Inflammatory macrophage treated with lipopolysaccharide for 1 hour (primary cell): ENCODE measurements around the gene RASL10B.

ENCODE experiments used
- DNase-seq, 2 donors: peaks; one replicate each; pipeline ENCODE4 v3.0.0-alpha.2; 2020 to 2022

Gene RASL10B

DNA sequence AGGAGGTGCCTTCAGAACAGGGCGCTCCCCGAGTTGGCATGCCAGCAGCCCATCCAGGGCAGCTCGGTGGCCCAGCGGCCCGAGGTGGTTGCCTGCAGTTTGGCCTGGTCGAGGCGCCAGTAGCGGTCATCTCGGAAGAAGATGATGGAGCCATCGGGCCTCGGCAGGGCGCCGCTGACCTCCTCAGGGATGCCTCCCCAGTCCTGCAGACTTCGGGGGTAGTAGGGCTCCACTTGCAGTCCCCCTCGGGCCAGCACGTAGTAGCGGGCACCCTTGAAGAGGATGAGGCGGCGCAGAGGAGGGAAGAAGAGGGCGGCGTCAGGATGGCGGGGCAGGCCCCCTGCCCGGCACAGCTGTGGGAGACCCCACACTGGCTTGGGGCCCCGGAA is 35.0 kb downstream of the RASL10B start:
- no peak for DNase-seq

- DNase-seq, result peak in 1 of 2 donors; percentile 37
These were observed 35.6 kb downstream of the RASL10B start for GRCh38 chr17:35766903-35767510.

DNA sequence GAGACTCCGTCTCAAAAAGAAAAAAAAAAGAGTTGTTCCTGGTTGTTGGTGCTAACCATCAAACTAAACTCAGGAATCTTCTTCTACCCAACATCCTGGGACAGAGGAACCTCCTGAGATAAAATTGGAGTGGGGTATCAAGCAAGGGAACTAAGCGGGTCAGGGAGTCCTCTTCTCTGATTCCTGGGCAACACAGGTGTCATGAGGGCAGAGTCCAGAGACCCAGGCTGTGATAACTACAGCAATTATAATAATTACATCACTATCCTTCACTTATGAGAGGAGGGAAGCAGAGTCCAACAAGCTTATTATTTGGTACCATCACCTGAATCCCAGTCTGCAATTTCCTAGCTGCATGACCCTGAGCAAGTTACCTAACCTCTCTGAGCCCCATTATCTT is 37.4 kb downstream of the RASL10B start:
- DNase-seq, result no peak

DNA sequence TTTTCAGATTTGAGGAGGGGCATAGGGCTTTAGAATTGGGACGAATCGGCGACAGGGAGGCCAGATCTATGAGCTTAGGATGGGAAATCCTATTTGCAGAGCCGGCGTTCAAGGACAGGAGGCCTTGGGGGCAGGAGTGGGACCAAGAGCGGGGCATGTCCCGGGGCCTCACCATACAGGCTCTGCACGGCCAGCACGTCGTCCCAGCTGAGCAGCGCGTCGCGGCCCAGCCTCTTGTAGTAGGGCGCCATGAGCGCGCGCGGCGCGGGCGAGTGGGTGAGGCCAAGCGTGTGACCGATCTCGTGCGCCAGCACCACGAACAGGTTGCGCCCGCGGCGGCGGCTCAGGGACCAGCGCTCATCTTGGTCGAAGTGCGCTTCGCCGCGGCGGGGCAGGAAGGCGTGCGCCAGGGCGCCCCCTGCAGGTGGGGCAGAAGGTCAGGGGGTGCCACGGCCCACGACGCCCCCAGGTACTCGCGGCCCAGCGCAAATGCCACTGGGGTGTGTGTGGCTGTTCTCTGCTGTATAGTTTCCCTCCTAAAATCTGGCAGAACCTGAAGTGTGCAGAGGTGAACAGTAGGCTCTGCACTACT is 38.6 kb downstream of the RASL10B start:
- DNase-seq, result no peak

- no peak for DNase-seq
These were observed 41.7 kb downstream of the RASL10B start for GRCh38 chr17:35773129-35773528.

DNA sequence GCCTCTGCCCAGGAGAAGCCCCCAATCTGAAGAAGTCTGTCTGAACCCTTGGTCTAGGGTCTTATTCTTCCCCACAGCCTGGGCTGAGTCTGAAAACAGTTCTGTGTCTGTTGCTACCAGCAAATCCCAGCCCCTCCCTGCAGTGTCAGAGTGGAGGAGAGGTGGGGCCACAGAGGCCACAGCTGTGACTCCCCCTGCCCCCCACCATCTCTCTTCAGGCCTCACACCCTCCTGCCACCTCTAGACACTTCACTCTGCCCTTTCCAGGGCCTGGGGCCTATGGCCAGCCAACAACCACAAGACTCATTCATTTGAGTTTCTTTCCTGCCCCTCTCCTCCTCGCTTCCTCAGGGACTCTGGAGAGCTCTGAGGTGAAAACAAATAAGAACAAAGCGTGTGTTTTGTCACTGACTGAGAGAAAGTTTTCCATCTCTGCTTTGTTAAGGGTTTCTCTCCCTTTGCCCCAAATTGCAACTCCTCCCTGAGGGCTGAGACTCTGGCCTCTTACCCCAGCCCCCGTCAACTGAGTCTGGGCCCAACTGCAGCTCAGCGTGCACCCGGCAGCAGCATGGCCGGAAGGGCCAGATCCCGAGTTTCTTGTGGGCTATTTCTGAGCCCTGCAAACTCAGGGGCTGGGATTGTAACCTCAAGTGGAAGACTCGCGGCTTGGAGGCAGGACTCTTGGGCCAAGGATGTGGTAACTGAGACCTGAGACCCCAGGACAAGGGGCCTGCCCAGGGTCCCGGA is 42.4 kb downstream of the RASL10B start:
- no peak for DNase-seq

DNA sequence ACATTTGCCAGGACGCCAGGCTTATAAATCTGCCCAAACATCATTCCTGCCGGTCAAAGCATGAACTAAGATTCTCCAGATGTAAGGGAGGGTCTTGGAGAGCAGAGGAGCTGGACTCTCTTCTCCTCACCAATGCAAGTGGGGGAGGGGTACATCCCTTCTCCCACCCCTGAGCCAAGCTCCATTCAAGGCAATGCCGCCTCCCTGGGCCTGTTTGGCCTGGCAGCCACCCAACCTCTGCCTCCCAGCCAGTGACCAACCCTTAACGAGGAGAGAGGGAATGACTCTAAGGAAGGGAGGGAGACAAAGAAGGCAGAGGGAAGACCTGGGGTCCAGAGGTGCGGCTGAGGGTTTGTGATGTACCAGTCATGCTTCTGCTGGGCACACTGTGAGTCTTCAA is 43.1 kb downstream of the RASL10B start:
- no peak for DNase-seq

- DNase-seq, result no peak
These were observed 43.6 kb downstream of the RASL10B start for GRCh38 chr17:35775039-35775438.

GRCh38 chr17:35775583-35775982 is 44.1 kb downstream of the RASL10B start:
- no peak for DNase-seq

GRCh38 chr17:35778641-35779196 is 47.3 kb downstream of the RASL10B start:
- no peak for DNase-seq

GRCh38 chr17:35780950-35781349 is 49.5 kb downstream of the RASL10B start:
- no peak for DNase-seq

DNA sequence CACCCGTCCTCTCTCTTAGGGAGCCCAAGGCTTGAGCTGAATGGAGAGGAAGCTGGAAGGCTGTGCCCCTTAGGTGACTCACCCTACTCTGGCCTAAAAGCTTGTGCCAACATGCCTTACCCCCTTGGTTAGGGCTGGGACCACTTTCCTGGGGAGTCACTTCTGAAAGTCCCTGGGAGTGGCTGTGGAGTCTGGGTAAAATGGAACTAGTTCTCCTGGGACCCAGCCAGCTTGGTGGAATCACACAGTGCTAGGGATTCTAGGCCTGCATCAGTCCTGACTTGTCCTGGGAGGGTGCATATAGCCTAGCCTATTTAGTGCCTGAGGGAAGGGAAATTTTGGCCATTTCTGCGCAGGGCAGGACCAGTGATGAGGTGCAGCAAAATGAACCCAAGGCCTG is 53.5 kb downstream of the RASL10B start:
- DNase-seq, result no peak

DNA sequence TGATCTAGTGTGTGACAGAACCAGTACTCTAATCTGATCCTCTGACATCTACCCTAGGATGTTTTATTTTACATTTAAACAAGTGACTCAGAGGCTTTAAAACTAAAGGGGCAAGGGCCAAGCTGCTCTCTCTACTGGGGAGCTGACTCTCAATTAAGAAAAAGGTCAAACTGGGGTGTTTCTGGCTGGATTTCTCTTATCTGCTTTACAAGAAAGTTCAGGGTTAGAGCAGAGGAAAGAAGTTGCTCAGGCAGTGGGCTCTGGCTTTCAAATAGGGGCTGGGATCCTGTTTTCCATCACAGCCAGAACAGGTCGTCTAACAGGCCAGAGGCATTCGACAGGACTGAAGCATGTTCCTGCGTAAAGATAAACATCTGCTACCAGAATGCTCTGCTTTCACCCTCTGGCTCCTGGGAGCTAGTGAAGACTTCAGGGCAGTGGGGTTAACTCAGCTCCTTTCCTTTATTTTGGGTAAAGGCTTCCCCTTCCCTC is 55.5 kb downstream of the RASL10B start:
- DNase-seq, result no peak

DNA sequence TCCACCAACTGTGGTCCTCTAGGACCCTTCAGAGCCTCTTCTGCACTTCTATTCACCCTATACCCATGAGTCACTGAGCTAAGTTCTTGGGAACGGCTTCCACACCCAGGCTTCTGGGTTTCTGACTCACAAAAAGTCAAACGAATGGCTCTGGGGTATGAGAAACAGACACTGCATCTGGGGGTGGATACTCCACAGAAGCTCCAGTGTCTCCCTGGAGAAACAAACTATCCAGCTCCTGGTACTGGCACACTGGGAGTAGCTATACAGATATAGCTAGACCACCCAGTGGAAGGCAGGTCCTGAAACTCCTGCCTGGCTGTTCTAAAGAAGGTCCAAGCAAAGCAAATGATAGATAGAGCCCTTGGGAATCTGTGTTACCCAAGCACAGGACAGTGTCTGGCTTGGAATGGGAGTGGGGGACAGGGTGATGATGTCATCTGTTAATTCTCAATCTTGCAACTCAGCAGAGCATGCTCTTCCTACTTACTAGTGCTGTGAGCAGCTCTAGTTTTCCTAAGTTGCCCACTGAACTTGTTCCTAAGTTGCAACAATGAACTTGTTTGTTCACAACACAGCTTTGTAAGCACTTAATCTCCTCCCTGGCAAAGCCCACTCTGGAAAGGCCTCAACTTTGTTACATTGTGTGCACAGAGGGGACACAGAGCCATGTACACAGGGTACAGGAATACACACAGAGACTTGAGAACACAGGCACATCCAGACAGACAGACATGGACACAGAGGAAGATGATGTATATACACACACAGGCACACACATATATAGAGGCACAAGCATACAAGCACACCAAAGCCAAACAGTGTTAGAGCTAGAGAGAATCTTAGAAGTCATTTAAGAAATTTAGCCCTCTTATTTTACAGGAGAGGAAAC is 57.3 kb downstream of the RASL10B start:
- DNase-seq, result no peak

GRCh38 chr17:35790841-35791240 is 59.4 kb downstream of the RASL10B start:
- no peak for DNase-seq

- DNase-seq, result no peak
These were observed 60.4 kb downstream of the RASL10B start for GRCh38 chr17:35791681-35792350.
